Posterior vena cava (tissue), 2 donors: ENCODE measurements around the gene GOLGA8F. TPM values are rescaled to one million over a fixed set of nuclear protein-coding genes. Genes with fewer than 3 reads are reported as not detected.
"Not testable (repeated sequence)": the region's sequence is repeated elsewhere in the genome, so short reads cannot be mapped to it uniquely, and the experiment has no call there.

Experiments used
- DNase-seq: peaks from one replicate; pipeline ENCODE4 v3.0.0-alpha.2; 2020; ENCODE audit warnings: low spot score
- intact Hi-C, 2 donors: fragments of 100-400 bp; cut with DNase I; formaldehyde crosslinking; loops; one replicate each; pipeline versions ENCODE4 v1.14.1 to v1.14.2; 2022 to 2023
- long read RNA-seq, 2 donors: library from polyadenylated mRNA; unstranded; transcript quantifications; one replicate each; pipeline ENCODE4 v2.0.0, GENCODE V29; 2020 to 2021
- microRNA-seq, 2 donors: library from miRNA; unstranded; fragments of <30 nt; microRNA quantifications; one replicate each; pipeline ENCODE4 v1.2.0, GENCODE V29; 2020 to 2021; ENCODE audit warnings: borderline microRNAs expressed in 2 of 2
- total RNA-seq, 2 donors: library from RNA; stranded (reverse); fragmentation: NEBNext Ultra II Directional; extraction: Animal tissue kit (Norgen Biotek cat#: 25700); gene quantifications; one replicate each; pipeline ENCODE4 v1.2.1, GENCODE V29; 2021
- donor health status: DM: yes; HTN: yes; CAD: no.
- donor health status: DM: yes; HTN: yes; CAD: no.

Gene GOLGA8F, protein sequence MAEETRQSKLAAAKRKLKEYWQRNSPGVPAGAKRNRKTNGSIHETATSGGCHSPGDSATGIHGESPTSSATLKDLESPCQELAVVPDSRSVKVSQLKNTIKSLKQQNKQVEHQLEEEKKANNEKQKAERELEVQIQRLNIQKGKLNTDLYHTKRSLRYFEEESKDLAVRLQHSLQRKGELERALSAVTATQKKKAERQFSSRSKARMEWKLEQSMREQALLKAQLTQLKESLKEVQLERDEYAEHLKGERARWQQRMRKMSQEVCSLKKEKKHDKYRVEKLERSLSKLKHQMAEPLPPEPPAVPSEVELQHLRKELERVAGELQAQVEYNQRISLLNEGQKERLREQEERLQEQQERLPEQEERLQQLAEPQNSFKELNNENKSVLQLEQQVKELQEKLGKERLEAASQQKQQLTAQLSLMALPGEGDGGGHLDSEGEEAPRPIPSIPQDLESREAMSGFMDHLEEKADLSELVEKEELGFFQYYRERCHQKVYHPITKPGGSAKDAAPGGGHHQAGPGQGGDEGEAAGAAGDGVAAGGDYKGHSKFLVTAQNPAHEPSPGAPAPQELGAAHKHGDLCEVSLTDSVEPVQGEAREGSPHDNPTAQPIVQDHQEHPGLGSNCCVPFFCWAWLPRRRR
- not detected for total RNA-seq
- long read RNA-seq, donor 1 = 0 reads
- long read RNA-seq, donor 2 = 0 reads

DNA sequence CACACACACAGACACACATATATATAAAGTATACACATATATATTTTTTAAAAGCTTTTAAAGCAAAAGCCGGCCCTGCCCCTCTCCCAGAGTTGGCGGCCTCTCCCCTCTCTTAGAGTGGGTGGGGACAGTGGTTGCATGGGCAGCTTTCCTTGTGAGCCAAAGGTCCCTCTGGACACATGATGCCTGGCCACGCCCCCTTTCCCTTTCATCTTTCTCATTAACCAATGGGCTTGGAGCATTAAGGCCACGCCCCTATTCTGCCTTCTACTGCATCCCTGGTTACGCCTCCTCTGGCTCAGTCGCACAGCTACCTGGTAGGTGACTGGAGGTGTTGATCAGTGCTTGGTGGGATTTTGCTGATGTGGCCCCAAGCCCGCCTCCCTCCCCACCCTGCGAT, at the start of gene GOLGA8F:
Gene GOLGA8F, plus strand, starts transcription at position 301 of the 400 bp plus-strand sequence. Its CDS starts 98 bp downstream, at position 399.
- intact Hi-C loops, DNase-seq: not testable (repeated sequence)

DNA sequence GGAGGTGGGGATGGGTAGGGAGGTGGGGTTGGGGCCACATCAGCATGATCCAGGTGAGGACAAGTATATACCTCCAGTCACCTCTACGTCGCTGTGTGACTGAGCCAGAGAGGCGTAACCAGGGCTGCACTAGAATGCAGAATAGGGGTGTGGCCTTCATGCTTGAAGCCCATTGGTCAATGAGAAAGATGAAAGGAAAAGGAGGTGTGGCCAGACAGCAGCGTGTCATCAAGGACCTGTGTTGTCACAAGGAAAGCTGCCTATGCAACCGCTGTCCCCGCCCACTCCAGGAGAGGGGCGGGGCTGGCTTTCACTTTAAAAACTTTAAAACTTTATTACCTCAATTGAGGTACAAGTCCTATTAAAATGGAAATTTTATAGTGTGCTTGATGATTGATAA, 20.5 kb upstream of the GOLGA8F start, which contains the start of gene GOLGA6L24:
Gene GOLGA6L24, minus strand, starts transcription at position 101 of the 400 bp plus-strand sequence. Its CDS starts 61 bp downstream, at position 40.
- intact Hi-C loops, DNase-seq: not testable (repeated sequence)

- intact Hi-C loops = not testable (repeated sequence)
- DNase-seq = peak; percentile 42
Observed at GRCh38 chr15:28365502-28365901, 13.0 kb upstream of the GOLGA8F start.

- intact Hi-C loops, DNase-seq: not testable (repeated sequence)
Observed at GRCh38 chr15:28380053-28380452, 1.6 kb downstream of the GOLGA8F start.

DNA sequence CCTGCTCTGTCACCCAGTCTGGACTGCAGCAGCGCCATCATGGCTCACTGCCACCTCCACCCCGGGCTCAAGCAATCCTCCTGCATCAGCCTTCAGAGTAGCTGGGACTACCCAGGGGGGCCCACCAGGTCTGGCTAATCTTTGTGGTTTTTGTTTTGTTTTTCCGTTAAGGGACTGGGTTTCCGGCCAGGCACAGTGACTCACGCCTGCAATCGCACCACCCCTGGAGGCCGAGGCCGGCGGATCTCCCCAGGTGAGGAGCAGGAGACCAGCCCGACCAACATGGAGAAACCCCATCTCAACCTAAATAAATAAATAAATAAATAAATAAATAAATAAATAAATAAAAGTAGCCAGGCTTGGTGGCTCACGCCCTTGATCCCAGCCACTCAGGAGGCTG, 17.6 kb downstream of the GOLGA8F start:
- intact Hi-C loops, DNase-seq: not testable (repeated sequence)

GRCh38 chr15:28402774-28403435, 24.4 kb downstream of the GOLGA8F start:
- DNase-seq, intact Hi-C loops: not testable (repeated sequence)

DNA sequence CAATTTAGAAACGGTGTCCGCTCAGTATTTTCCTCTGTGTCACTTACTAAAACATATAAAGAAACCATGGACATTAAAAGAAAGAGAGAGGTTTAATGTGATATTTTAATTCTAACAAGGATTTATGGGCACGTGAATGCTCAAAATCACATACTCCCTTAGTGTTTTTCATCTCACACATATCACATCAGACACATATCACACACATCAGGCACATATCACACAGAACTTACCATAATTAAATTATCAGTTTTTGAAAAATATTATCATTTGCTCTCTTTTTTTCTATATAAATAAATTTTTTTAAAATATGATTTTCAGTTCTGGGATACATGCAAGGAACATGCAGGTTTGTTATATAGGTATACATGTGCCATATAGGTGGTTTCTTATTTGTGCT, 42.0 kb downstream of the GOLGA8F start:
- intact Hi-C loops, DNase-seq: not testable (repeated sequence)

- intact Hi-C loops, DNase-seq: not testable (repeated sequence)
Observed at GRCh38 chr15:28435594-28435993, 57.1 kb downstream of the GOLGA8F start.

Small RNA genes within 50 kb of the gene (microRNA-seq; reads per million reads assigned to microRNA genes)
- gene MIR4509-2 = 0 reads per million in 2 donors

Other genes with a start within 250 kb of the GOLGA8F start
- 10 to 100 TPM; 58.6 to 61.5 TPM for gene HERC2, start 56.5 kb upstream of the GOLGA8F start, total RNA-seq
- not detected for gene GOLGA6L24, start 20.6 kb upstream of the GOLGA8F start, total RNA-seq
- not detected for gene GOLGA8G, start 154.3 kb downstream of the GOLGA8F start, total RNA-seq
- not detected for gene GOLGA6L25, start 174.9 kb downstream of the GOLGA8F start, total RNA-seq